ENCODE data around the gene TLR3.
"Not testable (repeated sequence)": the region's sequence is repeated elsewhere in the genome, so short reads cannot be mapped to it uniquely, and the experiment has no call there.

TLR3 gene

GRCh38 chr4:186050135-186050534, 18.8 kb upstream of the TLR3 start:
- DNase-seq, result not testable (repeated sequence)

GRCh38 chr4:186051096-186051495, 17.9 kb upstream of the TLR3 start:
- DNase-seq, result no peak

- DNase-seq, result no peak
These were observed 10.5 kb upstream of the TLR3 start for GRCh38 chr4:186058253-186058979.

GRCh38 chr4:186058980-186059316, 10.0 kb upstream of the TLR3 start:
- no peak for DNase-seq

GRCh38 chr4:186061921-186062320, 7.0 kb upstream of the TLR3 start:
- no peak for DNase-seq

- no peak for DNase-seq
These were observed 1.1 kb upstream of the TLR3 start for GRCh38 chr4:186067757-186068385.

GRCh38 chr4:186069729-186070128, 773 bp downstream of the TLR3 start:
- DNase-seq, result no peak

- no peak for DNase-seq
These were observed 3.6 kb downstream of the TLR3 start for GRCh38 chr4:186072516-186072915.

GRCh38 chr4:186074189-186074588, 5.2 kb downstream of the TLR3 start:
- no peak for DNase-seq

- no peak for DNase-seq
These were observed 10.2 kb downstream of the TLR3 start for GRCh38 chr4:186078981-186079638.

- no peak for DNase-seq
These were observed 10.7 kb downstream of the TLR3 start for GRCh38 chr4:186079694-186080093.

GRCh38 chr4:186081202-186081807, 12.3 kb downstream of the TLR3 start:
- no peak for DNase-seq

GRCh38 chr4:186082221-186082620, 13.3 kb downstream of the TLR3 start:
- DNase-seq, result no peak

GRCh38 chr4:186088523-186088922, 19.6 kb downstream of the TLR3 start:
- DNase-seq, result no peak

GRCh38 chr4:186092296-186092695, 23.3 kb downstream of the TLR3 start:
- no peak for DNase-seq

GRCh38 chr4:186095406-186095805, 26.4 kb downstream of the TLR3 start:
- DNase-seq, result no peak

- DNase-seq, result no peak
These were observed 27.8 kb downstream of the TLR3 start for GRCh38 chr4:186096681-186097165.

GRCh38 chr4:186097386-186097785, 28.4 kb downstream of the TLR3 start:
- DNase-seq, result no peak

- DNase-seq, result no peak
These were observed 34.0 kb downstream of the TLR3 start for GRCh38 chr4:186102931-186103330.

- no peak for DNase-seq
These were observed 35.3 kb downstream of the TLR3 start, which contains the start of gene FAM149A for GRCh38 chr4:186104114-186104889. FAM149A (plus strand) TSS chr4:186104704.

- DNase-seq, result no peak
These were observed 36.1 kb downstream of the TLR3 start for GRCh38 chr4:186104890-186105646.
